Measurements from ENCODE around the gene BABAM1. TPM values are rescaled to one million over a fixed set of nuclear protein-coding genes. Genes with fewer than 3 reads are reported as not detected.

Gene BABAM1
- total and polyA plus RNA-seq, 9 of the 15 experiments (the other 6 are each of a cell fraction or from before 2014, with no cell fraction given) = 14.7 to 160 (median 113) TPM

GRCh38 chr19:17220207-17220758 lies 47.0 kb upstream of the BABAM1 start (continued):
- TF ChIP-seq, protein P1, sequence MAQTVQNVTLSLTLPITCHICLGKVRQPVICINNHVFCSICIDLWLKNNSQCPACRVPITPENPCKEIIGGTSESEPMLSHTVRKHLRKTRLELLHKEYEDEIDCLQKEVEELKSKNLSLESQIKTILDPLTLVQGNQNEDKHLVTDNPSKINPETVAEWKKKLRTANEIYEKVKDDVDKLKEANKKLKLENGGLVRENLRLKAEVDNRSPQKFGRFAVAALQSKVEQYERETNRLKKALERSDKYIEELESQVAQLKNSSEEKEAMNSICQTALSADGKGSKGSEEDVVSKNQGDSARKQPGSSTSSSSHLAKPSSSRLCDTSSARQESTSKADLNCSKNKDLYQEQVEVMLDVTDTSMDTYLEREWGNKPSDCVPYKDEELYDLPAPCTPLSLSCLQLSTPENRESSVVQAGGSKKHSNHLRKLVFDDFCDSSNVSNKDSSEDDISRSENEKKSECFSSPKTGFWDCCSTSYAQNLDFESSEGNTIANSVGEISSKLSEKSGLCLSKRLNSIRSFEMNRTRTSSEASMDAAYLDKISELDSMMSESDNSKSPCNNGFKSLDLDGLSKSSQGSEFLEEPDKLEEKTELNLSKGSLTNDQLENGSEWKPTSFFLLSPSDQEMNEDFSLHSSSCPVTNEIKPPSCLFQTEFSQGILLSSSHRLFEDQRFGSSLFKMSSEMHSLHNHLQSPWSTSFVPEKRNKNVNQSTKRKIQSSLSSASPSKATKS (CRISPR knock-in tag; IDR thresholded peaks at IDR 0.05) = no peak
- TF ChIP-seq ARNT (IDR thresholded peaks at IDR 0.05) (no peak), MCM3 (IDR thresholded peaks at IDR 0.05) (no peak), MAFG (tag; conservative IDR thresholded peaks at IDR 0.05) (peak; percentile 69), NR0B1 (IDR thresholded peaks at IDR 0.05; ENCODE audit: partially characterized antibody) (no peak), MYNN (IDR thresholded peaks at IDR 0.05) (no peak), MYNN (CRISPR knock-in tag; IDR thresholded peaks at IDR 0.05) (no peak), ZNF12 (CRISPR knock-in tag; IDR thresholded peaks at IDR 0.05) (peak; percentile 59; the same call in 1 of the 2 replicates), ZNF584 (CRISPR knock-in tag; IDR thresholded peaks at IDR 0.05; ENCODE audit: low read depth) (no peak), KLF10 (CRISPR knock-in tag; IDR thresholded peaks at IDR 0.05) (no peak), NCOA4 (IDR thresholded peaks at IDR 0.05; ENCODE audit: partially characterized antibody) (no peak), TAF9B (IDR thresholded peaks at IDR 0.05; ENCODE audit: partially characterized antibody) (no peak), ZNF347 (CRISPR knock-in tag; IDR thresholded peaks at IDR 0.05; ENCODE audit: low read depth) (no peak), THAP7 (CRISPR knock-in tag; IDR thresholded peaks at IDR 0.05) (no peak)
- TF ChIP-seq, protein P2, sequence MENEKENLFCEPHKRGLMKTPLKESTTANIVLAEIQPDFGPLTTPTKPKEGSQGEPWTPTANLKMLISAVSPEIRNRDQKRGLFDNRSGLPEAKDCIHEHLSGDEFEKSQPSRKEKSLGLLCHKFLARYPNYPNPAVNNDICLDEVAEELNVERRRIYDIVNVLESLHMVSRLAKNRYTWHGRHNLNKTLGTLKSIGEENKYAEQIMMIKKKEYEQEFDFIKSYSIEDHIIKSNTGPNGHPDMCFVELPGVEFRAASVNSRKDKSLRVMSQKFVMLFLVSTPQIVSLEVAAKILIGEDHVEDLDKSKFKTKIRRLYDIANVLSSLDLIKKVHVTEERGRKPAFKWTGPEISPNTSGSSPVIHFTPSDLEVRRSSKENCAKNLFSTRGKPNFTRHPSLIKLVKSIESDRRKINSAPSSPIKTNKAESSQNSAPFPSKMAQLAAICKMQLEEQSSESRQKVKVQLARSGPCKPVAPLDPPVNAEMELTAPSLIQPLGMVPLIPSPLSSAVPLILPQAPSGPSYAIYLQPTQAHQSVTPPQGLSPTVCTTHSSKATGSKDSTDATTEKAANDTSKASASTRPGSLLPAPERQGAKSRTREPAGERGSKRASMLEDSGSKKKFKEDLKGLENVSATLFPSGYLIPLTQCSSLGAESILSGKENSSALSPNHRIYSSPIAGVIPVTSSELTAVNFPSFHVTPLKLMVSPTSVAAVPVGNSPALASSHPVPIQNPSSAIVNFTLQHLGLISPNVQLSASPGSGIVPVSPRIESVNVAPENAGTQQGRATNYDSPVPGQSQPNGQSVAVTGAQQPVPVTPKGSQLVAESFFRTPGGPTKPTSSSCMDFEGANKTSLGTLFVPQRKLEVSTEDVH (IDR thresholded peaks at IDR 0.05; ENCODE audit: low read depth, partially characterized antibody) = no peak
- TF ChIP-seq, protein P3, sequence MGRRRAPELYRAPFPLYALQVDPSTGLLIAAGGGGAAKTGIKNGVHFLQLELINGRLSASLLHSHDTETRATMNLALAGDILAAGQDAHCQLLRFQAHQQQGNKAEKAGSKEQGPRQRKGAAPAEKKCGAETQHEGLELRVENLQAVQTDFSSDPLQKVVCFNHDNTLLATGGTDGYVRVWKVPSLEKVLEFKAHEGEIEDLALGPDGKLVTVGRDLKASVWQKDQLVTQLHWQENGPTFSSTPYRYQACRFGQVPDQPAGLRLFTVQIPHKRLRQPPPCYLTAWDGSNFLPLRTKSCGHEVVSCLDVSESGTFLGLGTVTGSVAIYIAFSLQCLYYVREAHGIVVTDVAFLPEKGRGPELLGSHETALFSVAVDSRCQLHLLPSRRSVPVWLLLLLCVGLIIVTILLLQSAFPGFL (CRISPR knock-in tag; IDR thresholded peaks at IDR 0.05) = no peak

All from K562 (cell line).